NCI-H1694 treated with DMSO at 0.1 percent for 48 hours (cell line): ENCODE measurements around the gene NDUFA8.

Experiments used
- DNase-seq: peaks from one replicate; lab custom pipeline; 2025; lab: John Stamatoyannopoulos, UW

The NDUFA8 gene

GRCh38 chr9:122184551-122184950 is 25.0 kb upstream of the NDUFA8 start:
- no peak for DNase-seq

GRCh38 chr9:122183501-122183900 is 23.9 kb upstream of the NDUFA8 start:
- DNase-seq: no peak

- no peak for DNase-seq
Observed at GRCh38 chr9:122180633-122181032, 21.1 kb upstream of the NDUFA8 start.

- no peak for DNase-seq
Observed at GRCh38 chr9:122179690-122180074, 20.1 kb upstream of the NDUFA8 start.

GRCh38 chr9:122179054-122179689 is 19.6 kb upstream of the NDUFA8 start:
- no peak for DNase-seq

GRCh38 chr9:122176916-122177315 is 17.3 kb upstream of the NDUFA8 start:
- DNase-seq: no peak

GRCh38 chr9:122173670-122174069 is 14.1 kb upstream of the NDUFA8 start:
- no peak for DNase-seq

- DNase-seq: no peak
Observed at GRCh38 chr9:122172131-122172530, 12.6 kb upstream of the NDUFA8 start.

GRCh38 chr9:122168356-122168755 is 8.8 kb upstream of the NDUFA8 start:
- no peak for DNase-seq

GRCh38 chr9:122164286-122164685 is 4.7 kb upstream of the NDUFA8 start:
- DNase-seq: no peak

- DNase-seq: no peak
Observed at GRCh38 chr9:122162415-122162814, 2.8 kb upstream of the NDUFA8 start.

GRCh38 chr9:122159925-122160246 is 307 bp upstream of the NDUFA8 start:
- no peak for DNase-seq

- DNase-seq: no peak
Observed at GRCh38 chr9:122158202-122158601, 1.4 kb downstream of the NDUFA8 start.

GRCh38 chr9:122155796-122156195 is 3.8 kb downstream of the NDUFA8 start:
- no peak for DNase-seq

- DNase-seq: no peak
Observed at GRCh38 chr9:122151267-122151828, 8.2 kb downstream of the NDUFA8 start.

GRCh38 chr9:122145592-122145863 is 14.1 kb downstream of the NDUFA8 start:
- DNase-seq: no peak

GRCh38 chr9:122144836-122145591 is 14.6 kb downstream of the NDUFA8 start:
- no peak for DNase-seq

GRCh38 chr9:122143876-122144405 is 15.6 kb downstream of the NDUFA8 start:
- no peak for DNase-seq

- no peak for DNase-seq
Observed at GRCh38 chr9:122143296-122143695, 16.3 kb downstream of the NDUFA8 start.

- DNase-seq: no peak
Observed at GRCh38 chr9:122141671-122142070, 17.9 kb downstream of the NDUFA8 start.

GRCh38 chr9:122140368-122141193 is 19.0 kb downstream of the NDUFA8 start:
- no peak for DNase-seq

GRCh38 chr9:122138560-122139268 is 20.9 kb downstream of the NDUFA8 start:
- no peak for DNase-seq
